Measurements from ENCODE around the gene ATP23.

ATP23 gene

GRCh38 chr12:57909056-57909455 is 32.3 kb upstream of the ATP23 start:
- no peak for DNase-seq

DNA sequence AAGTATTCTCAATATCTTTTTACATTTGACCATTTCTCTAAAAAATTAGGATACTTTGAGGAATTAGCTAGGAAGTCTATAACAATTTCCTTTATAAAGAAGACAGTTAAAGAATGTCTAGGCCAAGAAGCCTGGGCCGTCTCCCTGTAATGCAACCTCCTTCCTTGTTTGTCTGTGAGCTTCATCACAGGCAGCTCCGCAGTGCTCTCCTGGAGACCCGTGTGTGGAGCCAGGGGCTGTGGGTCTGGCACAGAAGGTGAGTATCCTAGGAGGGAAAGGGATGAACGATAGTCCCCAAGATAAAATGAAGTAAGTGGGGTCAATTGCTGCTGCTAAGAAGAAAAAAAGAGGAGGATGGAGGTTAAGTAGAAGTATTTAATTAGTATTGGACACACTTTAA is 31.8 kb upstream of the ATP23 start:
- DNase-seq, result no peak

GRCh38 chr12:57918147-57918546 is 23.2 kb upstream of the ATP23 start:
- DNase-seq, result no peak

DNA sequence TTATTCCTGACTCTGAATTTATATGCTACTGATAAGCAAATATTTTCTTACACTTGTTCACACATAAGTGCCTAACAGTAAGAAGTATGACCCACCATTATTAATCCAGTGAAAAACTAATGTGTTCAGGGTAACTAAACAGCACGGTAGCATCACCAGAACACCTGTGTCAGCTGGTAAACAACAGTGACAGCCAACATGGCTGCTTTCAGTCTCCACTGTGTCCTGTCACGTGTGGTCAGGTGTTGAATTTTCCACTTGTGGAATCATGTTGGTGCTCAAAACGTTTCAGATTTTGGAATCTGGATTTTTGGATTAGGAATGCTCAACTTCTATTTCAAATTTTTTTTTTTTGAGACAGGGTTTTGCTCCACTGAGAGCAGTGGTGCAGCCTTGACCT is 14.3 kb upstream of the ATP23 start:
- DNase-seq, result no peak

DNA sequence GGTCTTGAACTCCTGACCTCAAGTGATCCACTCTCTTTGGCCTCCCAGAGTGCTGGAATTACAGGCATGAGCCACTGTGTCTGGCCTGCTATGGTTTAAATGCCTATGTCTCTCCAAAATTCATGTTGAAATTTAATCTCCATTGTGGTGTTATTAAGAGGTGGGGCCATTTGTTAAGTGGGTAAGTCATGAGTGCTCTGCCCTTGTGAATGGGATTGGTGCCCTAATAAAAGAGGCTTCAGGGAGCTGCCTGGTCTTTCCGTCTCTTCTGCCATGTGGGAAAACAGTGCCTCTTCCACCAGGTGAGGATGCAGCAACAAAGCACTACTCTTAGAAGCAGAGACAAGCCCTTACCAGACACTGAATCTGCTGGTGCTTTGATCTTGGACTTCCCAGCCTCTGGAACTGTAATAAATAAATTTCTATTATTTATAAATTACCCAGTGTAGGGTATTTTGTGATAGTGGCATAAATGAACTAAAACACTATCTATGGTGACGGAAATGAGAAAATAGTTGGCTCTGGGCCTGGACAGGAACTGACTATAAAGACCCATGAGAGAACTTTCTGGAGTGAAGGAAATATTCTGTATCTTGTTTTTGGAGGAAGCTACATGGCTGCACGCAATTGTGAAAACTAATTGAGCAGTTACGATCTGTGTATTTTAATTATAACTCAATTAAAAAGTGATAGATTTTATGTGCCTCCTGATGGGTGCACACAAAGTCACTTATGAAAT is 12.1 kb upstream of the ATP23 start:
- DNase-seq, result no peak

DNA sequence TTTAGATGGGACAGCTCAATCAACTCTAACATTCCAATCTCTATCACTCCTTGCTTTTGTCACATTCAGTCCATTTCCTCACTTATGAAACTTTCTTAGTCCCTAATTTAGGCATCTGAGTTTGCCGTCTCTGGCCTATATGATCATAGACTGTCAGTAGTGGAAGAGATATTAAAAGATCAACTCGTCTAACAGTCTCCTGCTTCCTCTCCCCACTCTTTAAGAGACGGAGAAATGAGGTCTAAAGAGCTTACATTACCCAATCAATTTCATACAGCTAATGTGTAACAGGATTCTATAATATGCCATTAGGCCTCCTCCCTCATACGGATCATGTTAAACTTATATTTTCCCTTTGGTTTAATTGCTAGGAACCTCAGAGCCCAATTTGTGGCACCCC is 6.5 kb upstream of the ATP23 start:
- DNase-seq, result no peak

DNA sequence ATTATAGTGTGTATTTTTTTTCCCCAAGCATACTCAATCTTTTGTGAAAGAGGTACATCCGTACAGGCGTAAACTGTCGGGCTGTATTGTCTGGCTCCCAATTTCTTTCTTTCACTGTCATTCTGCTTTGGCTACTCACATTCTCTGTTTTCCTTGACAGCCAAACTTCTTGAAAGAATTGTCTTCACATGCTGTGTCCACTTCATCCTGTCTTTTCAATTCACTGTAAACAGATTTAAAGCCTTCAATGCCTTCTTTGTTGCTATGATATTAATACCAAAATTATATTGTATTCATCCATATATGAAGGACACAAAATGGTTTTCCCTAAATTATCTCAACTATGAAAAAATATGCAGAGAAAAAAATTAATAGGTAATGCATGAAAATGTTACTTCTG is 6.0 kb upstream of the ATP23 start:
- no peak for DNase-seq

- DNase-seq, result peak; percentile 94
Observed at GRCh38 chr12:57935839-57936512, 5.4 kb upstream of the ATP23 start.

GRCh38 chr12:57936513-57936883 is 4.9 kb upstream of the ATP23 start:
- DNase-seq, result no peak

DNA sequence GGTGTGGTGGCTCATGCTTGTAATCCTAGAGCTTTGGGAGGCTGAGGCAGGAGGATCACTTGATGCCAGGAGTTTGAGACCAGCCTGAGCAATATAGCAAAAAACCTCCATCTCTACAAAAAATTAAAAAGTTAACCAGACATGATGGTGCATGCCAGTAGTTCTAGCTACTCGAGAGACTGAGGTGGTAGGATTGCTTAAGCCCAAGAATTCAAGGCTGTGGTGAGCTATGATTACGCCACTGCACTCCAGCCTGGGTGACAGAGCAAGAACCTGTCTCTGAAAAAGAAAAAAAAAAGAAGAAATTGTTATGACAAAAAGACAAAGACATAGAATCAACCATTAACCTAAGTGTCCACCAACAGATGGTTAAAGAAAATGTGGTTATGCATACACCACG is 2.1 kb upstream of the ATP23 start:
- no peak for DNase-seq

- DNase-seq, result no peak
Observed at GRCh38 chr12:57940052-57940914, 1.1 kb upstream of the ATP23 start.

- no peak for DNase-seq
Observed at GRCh38 chr12:57940915-57941164, 527 bp upstream of the ATP23 start.

- no peak for DNase-seq
Observed at GRCh38 chr12:57943438-57944080, 2.2 kb downstream of the ATP23 start.

GRCh38 chr12:57944313-57945023 is 3.1 kb downstream of the ATP23 start:
- no peak for DNase-seq

- no peak for DNase-seq
Observed at GRCh38 chr12:57952766-57953165, 11.4 kb downstream of the ATP23 start.

DNA sequence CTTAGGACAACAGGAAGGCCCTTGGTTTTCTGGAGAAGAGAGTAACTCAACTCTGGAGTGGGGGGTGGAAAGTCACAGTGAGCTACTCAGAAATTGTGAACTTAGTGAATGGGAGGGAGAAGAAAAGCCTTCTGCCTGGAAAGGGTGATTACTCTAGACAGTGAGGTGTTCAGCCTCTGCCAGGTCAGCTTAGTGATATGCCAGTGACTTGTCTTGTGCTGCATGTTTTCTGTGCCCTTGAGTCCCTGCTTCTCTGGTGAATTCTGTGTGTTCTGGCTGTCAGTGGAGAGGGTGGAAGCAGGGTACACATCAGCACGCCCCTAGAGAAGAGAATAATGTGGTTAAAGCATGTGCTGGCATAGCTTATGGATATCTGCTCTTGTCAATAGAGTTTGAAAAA is 13.4 kb downstream of the ATP23 start:
- DNase-seq, result no peak

DNA sequence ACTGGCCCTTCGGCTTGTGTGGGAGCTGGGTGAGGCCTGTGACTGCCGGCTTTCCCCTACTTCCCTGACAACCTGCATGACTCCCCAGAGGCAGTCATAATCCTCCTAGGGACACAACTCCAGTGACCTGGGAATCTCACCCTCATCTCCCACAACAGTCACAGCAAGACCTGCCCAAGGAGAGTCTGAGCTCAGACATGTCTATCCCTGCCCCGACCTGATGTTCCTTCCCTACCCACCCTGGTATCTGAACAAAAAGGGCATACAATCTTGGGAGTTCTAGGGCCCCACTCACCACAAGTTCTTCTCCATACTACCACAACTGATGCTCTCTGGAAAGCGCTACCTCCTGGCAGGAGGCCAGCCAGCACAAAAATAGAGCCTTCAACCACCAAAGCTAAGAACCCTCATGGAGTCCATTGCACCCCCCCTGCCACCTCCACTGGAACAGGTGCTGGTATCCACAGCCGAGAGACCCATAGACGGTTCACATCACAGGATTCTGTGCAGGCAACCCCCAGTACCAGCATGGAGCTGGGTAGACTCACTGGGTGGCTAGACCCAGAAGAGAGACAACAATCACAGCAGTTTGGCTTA is 16.8 kb downstream of the ATP23 start:
- DNase-seq, result no peak

- DNase-seq, result no peak
Observed at GRCh38 chr12:57964421-57964820, 23.1 kb downstream of the ATP23 start.

DNA sequence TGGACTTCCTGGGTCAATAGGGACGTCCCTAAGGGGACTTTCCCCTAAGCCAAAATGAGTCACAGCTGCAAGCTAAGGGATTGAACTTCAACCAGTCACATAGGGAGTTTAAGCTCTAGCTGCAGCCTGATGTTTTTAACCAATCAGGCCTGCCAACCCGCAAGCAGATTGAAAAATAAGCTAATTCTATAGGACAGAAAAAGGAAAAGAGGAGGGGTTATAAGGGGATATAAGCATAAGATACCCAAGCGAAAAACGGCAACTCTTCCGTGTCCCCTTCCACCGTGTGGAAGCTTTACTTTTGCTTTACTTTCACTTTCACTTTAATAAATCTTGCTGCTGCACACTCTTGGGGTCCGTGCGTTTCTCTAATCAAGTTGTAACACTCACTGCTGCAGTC is 24.4 kb downstream of the ATP23 start:
- DNase-seq, result no peak

DNA sequence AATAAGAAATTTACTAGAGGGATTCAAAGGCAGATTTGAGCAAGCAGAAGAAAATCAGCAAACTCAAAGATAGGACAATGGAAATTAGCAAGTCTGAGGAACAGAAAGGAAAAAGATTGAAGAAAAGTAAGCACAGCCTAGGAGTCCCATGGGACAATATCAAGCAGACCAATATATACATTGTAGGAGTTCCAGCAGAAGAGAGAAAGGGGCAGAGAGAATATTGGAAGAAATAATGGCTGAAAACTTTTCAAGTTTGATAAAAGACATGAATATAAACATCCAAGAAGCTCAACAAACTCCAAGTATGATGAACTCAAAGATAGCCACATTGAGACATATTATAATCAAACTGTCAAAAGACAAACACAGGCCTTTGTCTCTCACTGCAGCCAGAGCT is 25.2 kb downstream of the ATP23 start:
- DNase-seq, result no peak

DNA sequence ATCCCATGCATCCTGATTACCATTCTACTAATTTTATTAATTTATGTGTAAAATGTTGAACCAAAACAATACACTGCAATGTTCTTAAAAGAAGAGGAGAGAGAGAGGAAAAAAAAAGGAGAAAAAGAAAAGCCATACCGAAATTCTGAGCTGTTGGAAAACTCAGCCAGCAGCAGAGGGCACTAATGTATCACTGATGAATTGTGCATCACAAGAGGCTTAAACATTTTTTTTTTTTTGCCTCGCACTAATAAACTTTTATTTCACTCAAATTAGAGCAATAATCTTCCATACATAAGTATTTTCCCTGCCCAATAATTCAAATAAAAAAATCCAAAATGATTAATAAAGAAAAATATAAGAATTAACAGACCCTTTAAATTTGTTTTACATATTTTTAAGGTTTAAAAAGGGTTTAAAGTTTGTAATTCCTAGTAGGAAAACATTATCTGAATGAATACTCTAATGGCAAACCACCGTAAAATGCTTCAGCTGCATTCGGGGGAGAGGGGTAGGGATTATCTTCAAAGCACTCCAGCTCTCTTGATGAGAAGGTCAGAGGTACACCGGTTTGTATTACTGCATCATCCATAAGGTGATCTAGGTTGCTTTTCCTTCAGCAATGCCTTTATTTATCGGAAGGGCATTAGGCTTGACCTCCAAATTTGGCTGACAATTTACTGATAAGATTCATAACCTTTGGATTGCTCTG is 41.9 kb downstream of the ATP23 start:
- peak; percentile 59 for DNase-seq

Measured in fibroblast of skin of right biceps (primary cell).